Globus pallidus (tissue), 1 donor: ENCODE measurements around the gene DNAAF2.
"Not testable (repeated sequence)": the region's sequence is repeated elsewhere in the genome, so short reads cannot be mapped to it uniquely, and the experiment has no call there.

Experiments used
- DNase-seq: peaks from one replicate; pipeline ENCODE4 v3.0.0-alpha.2; 2015; ENCODE audit warnings: low spot score

The DNAAF2 gene

GRCh38 chr14:49634547-49635334 is at the start of gene DNAAF2:
Gene DNAAF2 (minus strand): TSS chr14:49635244. CDS start chr14:49635149, 95 bp downstream.
- DNase-seq: peak; percentile 17

GRCh38 chr14:49679271-49679670 is 44.2 kb upstream of the DNAAF2 start:
- no peak for DNase-seq

GRCh38 chr14:49677643-49678042 is 42.6 kb upstream of the DNAAF2 start:
- no peak for DNase-seq

GRCh38 chr14:49673586-49673985 is 38.5 kb upstream of the DNAAF2 start:
- DNase-seq: no peak

- DNase-seq: no peak
These were observed 35.4 kb upstream of the DNAAF2 start for GRCh38 chr14:49670475-49670874.

GRCh38 chr14:49659526-49660455 is 24.7 kb upstream of the DNAAF2 start:
- DNase-seq: no peak

- DNase-seq: not testable (repeated sequence)
These were observed 22.5 kb upstream of the DNAAF2 start for GRCh38 chr14:49657500-49657899.

- DNase-seq: no peak
These were observed 19.5 kb upstream of the DNAAF2 start for GRCh38 chr14:49654511-49654910.

- DNase-seq: no peak
These were observed 18.5 kb upstream of the DNAAF2 start for GRCh38 chr14:49653508-49653907.

- DNase-seq: no peak
These were observed 7.1 kb upstream of the DNAAF2 start for GRCh38 chr14:49642163-49642562.

- DNase-seq: no peak
These were observed 6.7 kb upstream of the DNAAF2 start for GRCh38 chr14:49641697-49642129.

- DNase-seq: no peak
These were observed 5.7 kb upstream of the DNAAF2 start for GRCh38 chr14:49640540-49641417.

- no peak for DNase-seq
These were observed 2.6 kb upstream of the DNAAF2 start for GRCh38 chr14:49637534-49638078.

GRCh38 chr14:49636866-49637265 is 1.8 kb upstream of the DNAAF2 start:
- no peak for DNase-seq

- peak; percentile 95 for DNase-seq
These were observed 1.2 kb downstream of the DNAAF2 start for GRCh38 chr14:49633640-49634546.

GRCh38 chr14:49623941-49624839 is 10.9 kb downstream of the DNAAF2 start:
- no peak for DNase-seq

GRCh38 chr14:49623387-49623786 is 11.7 kb downstream of the DNAAF2 start:
- DNase-seq: no peak

- DNase-seq: no peak
These were observed 12.9 kb downstream of the DNAAF2 start for GRCh38 chr14:49622022-49622607.
